ENCODE measurements around the gene WNT7B.
A peak's percentile ranks its signal among the peaks of the same experiment; 100 is the strongest.
"Not testable (repeated sequence)": the region's sequence is repeated elsewhere in the genome, so short reads cannot be mapped to it uniquely, and the experiment has no call there.

The WNT7B gene

DNA sequence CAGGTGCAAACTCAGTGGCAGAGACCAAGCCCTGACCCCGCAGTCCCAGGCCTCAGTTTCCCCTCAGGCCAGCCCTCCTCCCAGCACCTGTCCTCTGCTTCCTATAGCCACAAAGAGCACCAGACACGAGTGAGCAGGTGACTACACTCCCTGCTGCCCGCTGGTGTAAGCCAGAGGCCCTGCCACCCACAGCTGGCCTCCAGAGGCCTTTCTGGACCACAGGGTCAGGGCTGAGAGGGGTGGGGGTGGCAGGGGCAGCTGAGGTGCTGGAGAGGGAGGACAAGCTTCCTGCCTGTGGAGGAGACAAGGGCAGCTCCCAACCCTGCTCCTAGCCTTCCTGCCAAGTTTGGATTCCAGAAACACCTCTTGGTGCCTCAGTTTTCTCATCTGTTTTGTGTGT lies 31.3 kb upstream of the WNT7B start:
- DNase-seq (ENCODE audit: low read depth), result no peak

GRCh38 chr22:46007848-46008261 lies 30.9 kb upstream of the WNT7B start:
- no peak for DNase-seq (ENCODE audit: low read depth)

DNA sequence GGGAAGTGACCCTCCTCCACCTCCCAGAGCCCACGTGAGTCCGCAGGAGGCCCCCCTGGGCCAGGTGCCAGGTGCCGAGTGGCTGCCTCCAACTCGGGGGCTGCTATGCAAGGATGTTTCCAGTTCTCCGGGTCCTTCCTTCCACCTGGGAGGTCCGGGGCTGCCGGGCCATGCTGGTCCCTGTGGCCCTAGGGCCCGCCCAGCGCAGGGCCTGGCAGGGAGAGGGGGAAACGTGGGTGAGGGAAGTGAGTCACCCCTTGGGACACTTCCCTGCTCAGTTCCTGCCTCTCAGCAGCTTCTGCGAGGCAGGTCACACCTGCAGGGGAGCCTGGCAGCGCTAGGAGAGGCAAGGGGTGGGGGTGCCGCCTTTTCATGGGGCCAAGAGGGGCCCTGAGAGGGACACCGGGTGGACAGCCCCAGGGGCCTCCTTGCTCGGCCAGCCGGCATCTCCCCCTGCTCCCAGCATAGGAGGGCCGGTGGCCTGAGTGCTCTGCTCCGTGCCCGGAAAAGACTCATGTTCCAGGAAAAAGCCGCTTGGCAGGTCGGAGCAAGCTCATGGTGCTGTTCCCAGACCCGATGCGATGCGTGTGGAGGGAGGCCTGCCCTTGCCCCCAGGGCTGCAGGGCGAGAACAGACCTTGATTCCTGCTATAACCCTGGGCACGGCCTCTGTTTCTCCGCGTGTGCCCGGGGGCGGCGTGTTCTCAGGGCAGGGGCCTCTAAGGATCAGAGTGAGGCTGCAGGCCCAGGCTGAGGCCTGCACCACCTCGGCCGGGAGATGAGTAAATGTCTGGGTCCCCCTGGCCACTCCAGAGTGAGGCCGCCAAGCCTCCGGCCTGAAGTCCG lies 30.3 kb upstream of the WNT7B start:
- DNase-seq (ENCODE audit: low read depth), result no peak

DNA sequence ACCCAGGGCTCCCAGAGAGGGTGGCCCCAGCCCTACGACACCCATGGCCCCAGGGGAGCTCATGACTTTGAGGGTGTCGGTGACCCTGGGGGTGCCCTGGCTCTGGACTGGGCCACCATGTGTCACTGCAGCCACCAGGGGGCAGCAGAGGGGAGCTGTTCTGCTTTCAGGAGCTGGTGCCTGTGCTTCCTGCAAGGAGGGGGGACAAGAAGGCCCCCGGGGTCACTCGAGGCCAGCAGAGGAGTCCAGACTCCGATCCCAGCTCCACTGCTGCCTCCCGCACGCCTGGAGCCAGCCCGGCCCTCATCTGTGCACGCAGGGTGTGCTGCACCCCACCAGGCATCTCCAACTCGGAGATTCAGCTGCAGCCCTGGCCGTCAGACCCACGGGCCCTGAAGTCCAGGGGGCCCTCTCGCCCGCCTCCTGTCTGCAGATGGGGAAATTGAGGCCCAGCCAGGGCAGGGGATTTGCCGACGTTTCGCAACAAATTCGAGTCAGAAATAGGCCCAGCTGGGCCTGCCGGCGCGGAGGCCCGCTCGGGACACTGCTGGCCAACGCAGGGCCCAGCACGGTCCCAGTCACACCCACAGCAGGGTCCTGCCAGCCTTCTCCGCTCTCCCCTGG lies 29.5 kb upstream of the WNT7B start:
- DNase-seq (ENCODE audit: low read depth), result peak; percentile 82

DNA sequence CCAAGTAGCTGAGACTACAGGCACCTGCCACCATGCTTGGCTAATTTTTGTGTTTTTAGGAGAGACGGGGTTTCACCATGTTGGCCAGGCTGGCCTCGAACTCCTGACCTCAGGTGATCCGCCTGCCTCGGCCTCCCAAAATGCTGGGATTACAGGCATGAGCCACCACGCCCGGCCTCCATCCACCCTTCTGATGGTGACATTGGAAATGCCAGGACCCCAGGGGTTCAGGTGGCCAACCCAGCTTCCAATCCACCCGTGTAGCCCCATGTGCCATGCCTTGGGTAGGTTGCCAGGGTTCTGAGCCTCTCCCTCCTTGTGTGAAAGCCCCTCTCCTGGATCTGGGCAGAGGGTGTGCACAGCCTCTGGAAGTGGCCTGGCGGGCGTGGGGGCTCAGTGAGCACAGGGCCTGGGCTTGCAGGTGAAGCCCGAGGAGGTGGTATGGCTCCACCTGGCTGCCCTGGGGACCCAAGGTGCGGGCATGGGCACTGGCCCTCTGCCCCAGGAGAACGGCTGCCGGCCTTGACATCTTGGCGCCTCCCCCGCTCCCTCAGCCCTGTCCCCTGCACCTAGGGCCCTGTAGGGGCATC lies 28.2 kb upstream of the WNT7B start:
- not testable (repeated sequence) for DNase-seq (ENCODE audit: low read depth)

DNA sequence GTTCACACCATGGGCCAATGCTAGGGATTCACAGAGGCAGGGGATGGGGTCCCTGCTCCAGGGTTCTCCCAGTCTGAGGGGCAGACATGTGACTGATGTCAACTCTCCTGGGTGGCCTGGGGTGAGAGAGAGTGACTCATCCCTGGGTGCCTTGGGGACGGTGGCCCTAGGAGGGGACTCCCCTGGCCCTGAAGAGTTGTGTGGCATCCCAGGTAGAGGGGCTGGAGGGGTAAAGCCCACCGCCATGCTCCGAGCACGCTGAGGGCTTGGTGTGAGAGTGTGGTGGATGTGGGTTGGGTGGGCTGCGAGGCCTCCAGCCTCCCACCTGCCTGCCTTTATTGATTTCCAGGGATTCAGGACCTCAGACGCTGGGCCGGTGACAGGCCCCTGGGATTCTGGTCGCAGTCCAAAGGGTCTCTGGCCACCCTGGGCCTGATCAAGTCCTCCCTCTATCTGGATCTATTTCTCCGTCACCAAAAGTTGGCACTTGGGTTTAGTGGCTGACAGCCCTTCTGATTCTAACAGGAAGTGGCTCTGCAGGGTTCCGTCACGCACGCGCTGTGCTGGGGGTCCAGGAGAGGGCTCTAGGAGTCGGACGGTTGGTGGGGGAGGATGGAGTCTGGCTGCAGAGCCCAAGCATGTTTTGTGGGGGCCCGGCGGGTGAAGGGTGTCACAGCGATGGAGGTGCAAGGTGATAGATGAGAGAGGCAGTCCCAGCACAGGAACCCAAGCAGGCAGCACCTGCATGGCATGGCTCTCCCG lies 27.3 kb upstream of the WNT7B start:
- peak; percentile 26 for DNase-seq (ENCODE audit: low read depth)

GRCh38 chr22:46003271-46004091 lies 26.5 kb upstream of the WNT7B start:
- DNase-seq (ENCODE audit: low read depth), result no peak

DNA sequence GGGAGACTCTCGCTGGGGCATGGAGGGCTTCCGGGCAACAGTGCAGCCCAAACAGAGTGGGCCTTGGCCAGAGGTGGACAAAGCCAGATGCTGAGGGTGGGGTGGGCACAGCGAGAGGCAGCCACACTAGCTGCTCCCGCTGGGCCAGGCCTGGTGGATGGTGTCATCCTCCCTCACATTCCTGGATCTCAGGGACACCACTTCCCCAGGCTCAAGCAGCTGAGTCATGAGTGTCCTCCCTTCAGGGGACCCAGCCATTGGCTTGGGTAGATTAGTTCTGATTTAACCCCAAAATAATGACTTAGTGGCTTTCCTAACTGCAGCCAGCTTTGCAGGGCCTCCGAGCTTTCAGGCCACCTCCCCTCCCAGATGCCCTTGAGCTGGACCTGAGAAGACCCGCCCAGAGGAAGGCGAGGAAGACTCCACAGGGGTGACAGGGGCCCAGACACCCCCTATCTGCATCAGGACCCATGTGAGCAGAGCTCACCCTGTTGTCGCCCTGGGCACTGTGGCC lies 25.9 kb upstream of the WNT7B start:
- no peak for DNase-seq (ENCODE audit: low read depth)

GRCh38 chr22:46001426-46002106 lies 24.6 kb upstream of the WNT7B start:
- DNase-seq (ENCODE audit: low read depth), result no peak

GRCh38 chr22:46001046-46001425 lies 24.1 kb upstream of the WNT7B start:
- DNase-seq (ENCODE audit: low read depth), result no peak

- no peak for DNase-seq (ENCODE audit: low read depth)
These were observed 23.4 kb upstream of the WNT7B start for GRCh38 chr22:46000081-46001027.

DNA sequence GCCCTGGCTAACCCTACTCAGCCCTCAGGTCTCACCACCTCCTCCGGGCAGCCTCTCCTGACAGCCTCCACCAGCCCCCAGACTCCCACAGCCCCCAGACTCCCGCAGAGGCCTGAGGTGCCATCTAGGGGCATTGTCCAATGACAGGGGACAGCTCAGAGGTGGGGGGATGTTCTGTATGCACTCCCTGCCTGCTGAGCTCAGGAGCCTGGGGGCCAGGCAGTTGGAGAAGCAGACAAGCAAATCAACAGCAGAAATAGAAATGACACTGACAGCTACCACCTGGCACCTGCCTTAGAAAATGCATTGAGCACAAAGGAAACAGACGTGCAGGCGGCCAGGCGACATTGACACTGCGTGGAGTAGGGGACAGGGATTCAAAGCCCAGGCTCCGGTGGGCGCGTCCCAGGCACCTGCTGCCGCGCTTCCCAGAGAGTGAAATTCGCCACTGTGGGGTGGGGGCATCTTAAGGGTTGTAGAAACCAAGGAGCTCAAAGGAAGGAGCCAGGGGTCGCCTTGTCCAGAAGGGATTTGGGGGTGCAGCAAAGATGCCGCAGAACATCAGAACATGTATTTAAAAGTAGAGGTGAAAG lies 22.5 kb upstream of the WNT7B start:
- DNase-seq (ENCODE audit: low read depth), result no peak

DNA sequence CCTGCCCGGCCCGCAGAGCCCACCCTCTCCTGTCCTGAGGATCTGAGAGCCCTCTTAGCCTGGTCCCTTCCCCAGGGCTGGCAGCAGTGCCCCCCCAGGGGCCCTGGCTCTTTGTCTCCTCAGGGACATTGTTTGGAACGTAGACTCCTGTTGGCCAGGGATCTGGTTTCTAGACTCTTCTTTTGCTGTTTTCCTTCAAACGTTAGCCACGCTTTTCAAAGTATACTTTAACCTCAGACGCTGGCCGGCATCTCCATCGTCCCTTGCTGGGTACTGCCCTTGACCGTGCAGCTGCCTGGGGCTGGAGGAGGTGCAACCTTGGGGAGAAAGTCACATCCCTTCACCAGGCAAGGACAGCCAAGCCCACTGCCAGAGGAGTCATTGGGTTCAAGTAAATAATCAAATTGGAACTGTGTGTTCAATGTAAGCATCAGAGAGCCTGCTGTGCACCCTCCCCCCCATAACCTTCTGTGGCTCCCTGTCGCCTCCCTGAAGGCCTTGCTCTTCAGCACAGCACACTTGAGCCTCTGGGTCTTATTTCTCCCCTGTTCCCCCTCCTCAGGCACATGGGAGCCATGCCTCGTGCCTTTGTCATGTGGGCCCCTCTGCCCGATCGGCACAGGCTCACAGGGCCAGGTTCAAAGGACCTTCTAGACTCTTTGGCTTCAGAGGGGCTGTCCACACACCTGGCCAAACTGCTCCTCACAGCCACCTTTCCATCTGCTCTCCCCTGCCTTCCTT lies 21.8 kb upstream of the WNT7B start:
- DNase-seq (ENCODE audit: low read depth), result no peak

DNA sequence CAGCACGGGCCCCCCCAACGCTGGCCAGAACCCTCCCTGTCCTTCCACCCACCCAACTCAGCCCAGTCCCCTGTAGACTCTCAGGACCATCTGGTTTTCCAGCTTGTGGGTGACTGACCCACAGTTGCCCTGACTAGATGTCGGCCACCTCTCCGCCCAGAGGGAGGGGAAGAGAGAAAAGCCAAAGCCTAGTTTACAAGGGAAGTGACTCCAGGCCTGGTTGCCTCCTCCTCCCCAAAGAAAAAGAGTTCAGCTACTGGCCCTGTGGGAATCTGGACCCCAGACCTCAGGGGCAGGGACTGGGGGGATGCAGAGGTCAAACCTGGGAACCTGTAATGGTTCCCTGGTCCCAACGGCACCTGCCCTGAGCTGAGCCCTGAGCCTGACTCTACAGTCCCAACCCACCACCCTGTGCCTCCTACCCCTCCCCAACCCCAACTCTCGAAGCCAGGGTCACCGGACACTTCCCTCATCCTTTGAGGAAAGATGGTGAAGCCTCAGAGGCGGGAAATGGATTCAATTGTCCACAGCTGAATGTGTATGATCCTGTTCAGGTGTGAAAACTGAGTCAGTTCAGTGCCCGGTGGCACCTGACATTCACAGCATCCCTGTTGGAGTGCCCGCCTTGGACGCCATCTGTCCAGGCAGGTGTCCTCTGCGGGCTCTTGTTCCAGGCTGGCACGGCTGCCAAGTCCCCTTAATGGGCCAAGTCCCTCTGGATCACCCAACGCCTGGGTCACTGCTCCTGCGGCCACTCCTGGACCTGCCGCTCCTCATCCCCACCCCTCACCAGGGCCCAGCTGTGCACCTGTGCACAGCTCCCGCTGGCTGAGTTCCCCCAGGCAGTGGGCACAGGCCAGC lies 21.0 kb upstream of the WNT7B start:
- no peak for DNase-seq (ENCODE audit: low read depth)

- no peak for DNase-seq (ENCODE audit: low read depth)
These were observed 20.3 kb upstream of the WNT7B start for GRCh38 chr22:45997077-45997776.

GRCh38 chr22:45996241-45997076 lies 19.5 kb upstream of the WNT7B start:
- DNase-seq (ENCODE audit: low read depth), result no peak

Measured in stimulated activated CD8-positive, alpha-beta memory T cell treated with anti-CD3 and anti-CD28 coated beads, Interleukin-12 subunit alpha, Interleukin-12 subunit beta, amount 100 ng/mL, for 1 hour (primary cell).